ENCODE data around the gene GPER1. TPM values are rescaled to one million over a fixed set of nuclear protein-coding genes. Genes with fewer than 3 reads are reported as not detected.

GPER1 gene
- total and polyA plus RNA-seq, 8 donors, result 0.20 to 3.5 (median 1.0) TPM

GRCh38 chr7:1124816-1125602 lies 37.1 kb downstream of the GPER1 start:
- DNase-seq (peak in 2 of 6 donors; percentile 56 to 70), FAIRE-seq (no peak), ATAC-seq (peak in 3 of 4 donors; percentile 55 to 67 (median 63))
- WGBS, 2 donors, result 52 to 66% methylated on average over 23 of the region's 23 CpGs
- no peak overlapping the region for H3K27ac ChIP-seq
- no peaks in the 10 kb centered on the region for H3K36me3 ChIP-seq
- no peaks in the 10 kb centered on the region for H3K4me1 ChIP-seq
- TF ChIP-seq CTCF (IDR thresholded peaks at IDR 0.05), result no peak
- H3K9me3 ChIP-seq, result no peaks in the 10 kb centered on the region
- H3K4me3 ChIP-seq, result no peak overlapping the region
- no peaks in the 10 kb centered on the region for H3K27me3 ChIP-seq
- intact Hi-C loops (cut with DNase I), result no loop called here

GRCh38 chr7:1125603-1125969 lies 37.7 kb downstream of the GPER1 start:
- intact Hi-C loops (cut with DNase I), result no loop called here
- no peaks in the 10 kb centered on the region for H3K27me3 ChIP-seq
- no peak for ATAC-seq
- H3K36me3 ChIP-seq, result no peaks in the 10 kb centered on the region
- TF ChIP-seq CTCF (IDR thresholded peaks at IDR 0.05), result no peak
- FAIRE-seq, result no peak
- DNase-seq, result peak in 2 of 6 donors; percentile 13 to 22
- no peaks in the 10 kb centered on the region for H3K9me3 ChIP-seq
- 96 to 97% methylated on average over 16 of the region's 16 CpGs for WGBS, 2 donors
- H3K4me3 ChIP-seq, result no peak overlapping the region
- H3K4me1 ChIP-seq, result no peaks in the 10 kb centered on the region
- H3K27ac ChIP-seq, result no peak overlapping the region

- Histone ChIP-seq H3K9me3 (no peaks in the 10 kb centered on the region), H3K4me3 (no peak overlapping the region), H3K4me1 (peaks cover 0 to 5% (median 0%) of the 10 kb centered on the region in 3 donors), H3K27ac (no peak overlapping the region), H3K27me3 (no peaks in the 10 kb centered on the region), H3K36me3 (no peaks in the 10 kb centered on the region)
- DNase-seq, result peak in 2 of 6 donors; percentile 33 to 43
- WGBS, 2 donors, result 95 to 97% methylated on average over 7 of the region's 7 CpGs
- no peak for FAIRE-seq
- intact Hi-C loops (cut with DNase I), result no loop called here
- TF ChIP-seq CTCF (IDR thresholded peaks at IDR 0.05), result no peak
- no peak for ATAC-seq
Measured at GRCh38 chr7:1127001-1127400, 39.1 kb downstream of the GPER1 start.

GRCh38 chr7:1129431-1129830 lies 41.5 kb downstream of the GPER1 start:
- H3K27ac ChIP-seq, result no peak overlapping the region
- peaks cover 0 to 5% (median 0%) of the 10 kb centered on the region in 3 donors for H3K4me1 ChIP-seq
- TF ChIP-seq CTCF (IDR thresholded peaks at IDR 0.05), result no peak
- H3K27me3 ChIP-seq, result no peaks in the 10 kb centered on the region
- no peaks in the 10 kb centered on the region for H3K36me3 ChIP-seq
- peak in 2 of 6 donors; percentile 18 to 32 for DNase-seq
- WGBS, 2 donors, result 94 to 96% methylated on average over 11 to 13 of the region's 13 CpGs
- no peak for FAIRE-seq
- no peak overlapping the region for H3K4me3 ChIP-seq
- intact Hi-C loops (cut with DNase I), result no loop called here
- no peaks in the 10 kb centered on the region for H3K9me3 ChIP-seq
- ATAC-seq, result no peak

All from pancreas (tissue), 10 donors.